ENCODE data around the gene LAPTM4A.

LAPTM4A gene

DNA sequence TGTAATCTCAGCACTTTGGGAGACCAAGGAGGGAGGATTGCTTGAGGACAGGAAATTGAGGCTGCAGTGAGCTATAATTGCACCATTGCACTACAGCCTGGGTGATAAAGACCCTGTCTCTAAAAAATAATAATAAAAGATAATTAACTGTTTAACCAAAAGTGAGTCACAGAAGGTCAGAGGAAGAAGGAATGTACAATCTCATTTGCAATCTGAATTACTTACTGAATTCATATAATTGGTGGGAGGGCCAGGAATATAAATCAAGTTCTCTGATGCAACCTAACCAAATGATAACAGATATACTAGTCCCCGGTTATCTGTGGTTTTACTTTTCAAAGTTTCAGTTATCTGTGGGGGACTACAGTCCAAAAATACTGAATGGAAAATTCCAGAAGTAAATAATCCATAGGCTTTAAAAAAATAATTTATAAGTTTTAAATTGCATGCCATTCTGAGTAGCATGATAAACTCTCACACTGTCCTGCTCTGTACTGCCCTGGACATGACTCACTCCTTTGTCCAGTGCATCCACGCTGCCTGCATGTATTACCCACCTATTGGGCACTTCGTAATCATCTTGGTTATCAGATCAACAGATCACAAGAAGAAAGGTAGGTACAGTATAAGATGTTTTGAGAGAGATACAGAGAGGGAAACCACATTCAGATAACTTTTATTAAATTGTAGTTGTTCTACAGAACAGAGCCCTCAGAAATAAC is 26.2 kb downstream of the LAPTM4A start:
- Histone ChIP-seq H3K4me3 (ENCODE audit: low read depth, low read length) (no peak overlapping the region), H3K36me3 (peaks cover 30% of the 10 kb centered on the region), H3K9me3 (ENCODE audit: severe bottlenecking) (peaks cover 23% of the 10 kb centered on the region), H3K27ac (no peak overlapping the region), H3K27me3 (ENCODE audit: insufficient read depth, low read depth, severe bottlenecking) (no peaks in the 10 kb centered on the region)
- TF ChIP-seq, protein P1, sequence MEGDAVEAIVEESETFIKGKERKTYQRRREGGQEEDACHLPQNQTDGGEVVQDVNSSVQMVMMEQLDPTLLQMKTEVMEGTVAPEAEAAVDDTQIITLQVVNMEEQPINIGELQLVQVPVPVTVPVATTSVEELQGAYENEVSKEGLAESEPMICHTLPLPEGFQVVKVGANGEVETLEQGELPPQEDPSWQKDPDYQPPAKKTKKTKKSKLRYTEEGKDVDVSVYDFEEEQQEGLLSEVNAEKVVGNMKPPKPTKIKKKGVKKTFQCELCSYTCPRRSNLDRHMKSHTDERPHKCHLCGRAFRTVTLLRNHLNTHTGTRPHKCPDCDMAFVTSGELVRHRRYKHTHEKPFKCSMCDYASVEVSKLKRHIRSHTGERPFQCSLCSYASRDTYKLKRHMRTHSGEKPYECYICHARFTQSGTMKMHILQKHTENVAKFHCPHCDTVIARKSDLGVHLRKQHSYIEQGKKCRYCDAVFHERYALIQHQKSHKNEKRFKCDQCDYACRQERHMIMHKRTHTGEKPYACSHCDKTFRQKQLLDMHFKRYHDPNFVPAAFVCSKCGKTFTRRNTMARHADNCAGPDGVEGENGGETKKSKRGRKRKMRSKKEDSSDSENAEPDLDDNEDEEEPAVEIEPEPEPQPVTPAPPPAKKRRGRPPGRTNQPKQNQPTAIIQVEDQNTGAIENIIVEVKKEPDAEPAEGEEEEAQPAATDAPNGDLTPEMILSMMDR (IDR thresholded peaks at IDR 0.05; ENCODE audit: low read depth, low read length), result no peak
- no peak for DNase-seq

DNA sequence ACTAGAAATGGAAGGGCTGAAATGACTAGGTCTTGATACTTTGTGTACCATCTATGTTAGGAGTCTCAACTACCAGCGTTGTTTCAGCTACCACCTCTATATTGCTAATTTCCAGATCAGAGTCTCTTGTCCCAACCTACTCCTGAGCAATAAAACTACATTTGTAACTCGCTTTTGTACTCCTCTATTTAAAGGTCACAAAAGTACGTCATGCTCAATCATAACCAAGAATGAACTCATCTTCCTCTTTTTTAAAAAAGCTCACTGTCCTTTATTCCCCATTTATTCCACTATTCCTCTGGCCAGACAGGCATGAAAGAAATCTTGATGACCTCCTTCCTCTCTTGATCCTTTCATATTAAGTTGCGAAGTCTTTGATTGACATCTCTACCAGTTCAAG is 27.7 kb downstream of the LAPTM4A start:
- Histone ChIP-seq H3K4me3 (ENCODE audit: low read depth, low read length) (no peak overlapping the region), H3K9me3 (ENCODE audit: severe bottlenecking) (peaks cover 23% of the 10 kb centered on the region), H3K27me3 (ENCODE audit: insufficient read depth, low read depth, severe bottlenecking) (no peaks in the 10 kb centered on the region), H3K36me3 (peaks cover 15% of the 10 kb centered on the region), H3K27ac (no peak overlapping the region)
- TF ChIP-seq, protein P1 (IDR thresholded peaks at IDR 0.05; ENCODE audit: low read depth, low read length), result no peak
- no peak for DNase-seq

DNA sequence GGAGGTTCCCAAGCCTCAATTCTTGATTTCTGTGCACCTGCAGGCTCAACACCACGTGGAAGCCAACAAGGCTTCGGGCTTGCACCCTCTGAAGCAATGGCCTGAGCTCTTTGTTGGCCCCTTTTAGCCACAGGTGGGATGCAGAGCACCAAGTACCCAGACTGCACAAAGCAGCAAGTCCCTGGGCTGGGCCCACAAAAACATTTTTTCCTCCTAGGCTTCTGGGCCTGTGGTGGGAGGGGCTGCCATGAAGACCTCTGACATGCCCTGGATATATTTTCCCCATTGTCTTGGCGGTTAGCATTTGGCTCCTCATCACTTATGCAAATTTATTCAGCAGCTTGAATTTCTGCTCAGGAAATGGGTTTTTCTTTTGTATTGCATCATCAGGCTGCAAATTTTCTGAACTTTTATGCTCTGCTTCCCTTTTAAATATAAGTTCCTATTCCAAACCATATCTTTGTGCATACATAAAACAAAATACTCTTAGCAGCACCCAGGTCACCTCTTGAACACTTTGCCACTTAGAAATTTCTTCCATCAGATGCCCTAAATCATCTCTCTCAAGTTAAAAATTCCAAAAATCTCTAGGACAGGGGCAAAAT is 29.9 kb downstream of the LAPTM4A start:
- no peaks in the 10 kb centered on the region; the same call in 1 of the 2 replicates for H3K36me3 ChIP-seq
- no peak for DNase-seq
- no peak overlapping the region for H3K27ac ChIP-seq
- H3K9me3 ChIP-seq (ENCODE audit: severe bottlenecking), result peaks cover 23% of the 10 kb centered on the region
- TF ChIP-seq, protein P1 (IDR thresholded peaks at IDR 0.05; ENCODE audit: low read depth, low read length), result no peak
- H3K27me3 ChIP-seq (ENCODE audit: insufficient read depth, low read depth, severe bottlenecking), result no peaks in the 10 kb centered on the region
- no peak overlapping the region for H3K4me3 ChIP-seq (ENCODE audit: low read depth, low read length)

DNA sequence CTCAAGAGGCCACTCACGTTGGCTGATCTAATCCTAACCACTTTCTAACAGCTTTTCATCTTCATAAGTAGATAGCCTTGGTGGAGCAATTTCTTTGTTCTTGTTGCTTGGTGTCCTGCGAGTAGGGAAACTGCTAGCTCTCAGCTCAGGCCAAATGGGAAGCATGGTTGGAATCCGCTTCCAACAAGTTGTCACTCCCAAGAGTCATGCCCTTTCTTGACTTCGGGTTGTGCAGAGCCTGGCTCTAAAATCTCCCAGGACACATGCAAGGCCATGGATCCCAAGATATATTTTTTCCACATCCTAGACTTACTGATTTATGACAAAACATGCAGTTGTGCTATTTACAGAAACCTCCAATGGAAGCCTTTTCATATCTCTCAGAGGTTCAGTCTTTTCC is 31.7 kb downstream of the LAPTM4A start:
- DNase-seq, result no peak
- TF ChIP-seq, protein P1 (IDR thresholded peaks at IDR 0.05; ENCODE audit: low read depth, low read length), result no peak
- Histone ChIP-seq H3K36me3 (no peaks in the 10 kb centered on the region; the same call in 1 of the 2 replicates), H3K9me3 (ENCODE audit: severe bottlenecking) (peaks cover 25% of the 10 kb centered on the region), H3K4me3 (ENCODE audit: low read depth, low read length) (no peak overlapping the region), H3K27me3 (ENCODE audit: insufficient read depth, low read depth, severe bottlenecking) (no peaks in the 10 kb centered on the region), H3K27ac (no peak overlapping the region)

DNA sequence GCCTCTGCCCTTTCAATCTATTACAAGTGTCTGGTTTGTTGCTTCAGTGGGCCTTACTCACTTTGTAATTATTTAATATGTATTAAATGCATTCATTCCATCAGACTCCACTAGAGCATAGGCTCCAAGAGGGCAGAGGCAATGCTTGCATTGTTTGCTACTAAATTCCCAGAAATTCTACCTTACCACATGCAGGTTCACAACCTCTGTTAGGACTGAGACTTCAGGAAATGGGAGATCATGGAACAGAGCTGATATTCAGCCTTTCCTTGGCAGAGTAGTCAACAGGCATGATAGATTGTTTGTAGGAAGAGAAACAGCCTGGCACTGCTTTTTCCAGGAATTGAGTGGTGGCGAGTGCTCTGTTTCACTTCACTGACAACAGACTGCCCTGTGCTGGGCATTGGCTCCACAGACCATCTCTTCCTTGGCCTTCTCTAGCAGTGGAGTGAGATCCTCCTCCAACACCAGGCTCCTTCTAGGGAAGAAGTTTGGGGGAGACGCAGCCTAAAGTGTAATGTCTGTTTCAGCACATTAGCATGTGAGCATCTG is 32.8 kb downstream of the LAPTM4A start:
- Histone ChIP-seq H3K27ac (no peak overlapping the region), H3K4me3 (ENCODE audit: low read depth, low read length) (no peak overlapping the region), H3K27me3 (ENCODE audit: insufficient read depth, low read depth, severe bottlenecking) (no peaks in the 10 kb centered on the region), H3K9me3 (ENCODE audit: severe bottlenecking) (peaks cover 25% of the 10 kb centered on the region), H3K36me3 (no peaks in the 10 kb centered on the region)
- TF ChIP-seq, protein P1 (IDR thresholded peaks at IDR 0.05; ENCODE audit: low read depth, low read length), result no peak
- no peak for DNase-seq
